Stimulated activated CD4-positive, alpha-beta T cell treated with anti-CD3 and anti-CD28 coated beads, Interleukin-2, amount 100 ng/mL, for 4 hours (primary cell): ENCODE data around the gene FAM25A.

ENCODE experiments used
- DNase-seq: peaks from one replicate; pipeline ENCODE4 v3.0.0-alpha.2; 2020; ENCODE audit warnings: low read depth

FAM25A gene

DNA sequence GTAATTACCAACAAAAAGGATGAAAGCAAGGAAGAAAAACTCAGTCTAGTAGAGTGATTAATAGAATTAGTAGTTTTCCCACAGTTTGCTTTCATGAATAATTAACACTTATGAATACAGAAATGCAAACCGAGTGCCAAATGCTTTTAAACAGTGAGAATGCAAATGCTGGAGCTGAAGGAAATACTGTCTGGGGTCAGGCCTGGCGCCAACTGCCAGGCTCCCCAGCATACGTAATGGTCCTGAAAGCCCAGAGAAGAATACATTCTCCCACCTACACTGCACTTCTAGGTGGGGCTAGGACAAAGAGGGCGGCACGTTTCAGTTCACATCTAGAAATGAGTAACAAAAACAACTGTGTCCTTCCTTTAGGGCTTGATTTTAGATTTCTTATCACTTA, 44.6 kb downstream of the FAM25A start:
- no peak for DNase-seq

- DNase-seq: no peak
These were observed 46.1 kb downstream of the FAM25A start for GRCh38 chr10:87066178-87066577.

DNA sequence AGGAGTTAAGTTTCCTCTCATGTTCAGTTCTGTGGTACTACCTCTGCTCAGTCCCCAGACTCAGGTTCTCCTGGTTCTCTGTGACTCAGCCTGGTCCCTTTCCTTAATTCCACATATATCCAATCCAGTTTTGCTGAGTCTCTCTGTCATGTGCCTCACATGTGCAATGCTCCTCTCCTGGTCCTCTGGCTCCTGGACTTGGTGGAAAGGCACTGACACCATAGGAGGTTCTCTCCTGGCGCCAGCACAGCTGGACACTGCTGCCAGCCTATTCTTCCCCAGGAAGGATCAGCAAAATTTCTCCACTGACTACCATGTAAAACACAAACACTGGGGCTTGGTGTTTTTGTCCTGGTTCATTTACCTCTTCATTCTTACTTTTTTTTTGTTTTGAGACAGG, 46.8 kb downstream of the FAM25A start:
- DNase-seq: no peak

GRCh38 chr10:87068281-87068680, 48.2 kb downstream of the FAM25A start:
- no peak for DNase-seq

- DNase-seq: no peak
These were observed 52.4 kb downstream of the FAM25A start for GRCh38 chr10:87072449-87072848.
